ENCODE measurements around the gene MAPK6. TPM values are rescaled to one million over a fixed set of nuclear protein-coding genes. Genes with fewer than 3 reads are reported as not detected.

The MAPK6 gene
- total and polyA plus RNA-seq, 10 of the 15 experiments (the other 5 are each of a cell fraction or from before 2014, with no cell fraction given) = 20.6 to 100 (median 52.6) TPM

DNA sequence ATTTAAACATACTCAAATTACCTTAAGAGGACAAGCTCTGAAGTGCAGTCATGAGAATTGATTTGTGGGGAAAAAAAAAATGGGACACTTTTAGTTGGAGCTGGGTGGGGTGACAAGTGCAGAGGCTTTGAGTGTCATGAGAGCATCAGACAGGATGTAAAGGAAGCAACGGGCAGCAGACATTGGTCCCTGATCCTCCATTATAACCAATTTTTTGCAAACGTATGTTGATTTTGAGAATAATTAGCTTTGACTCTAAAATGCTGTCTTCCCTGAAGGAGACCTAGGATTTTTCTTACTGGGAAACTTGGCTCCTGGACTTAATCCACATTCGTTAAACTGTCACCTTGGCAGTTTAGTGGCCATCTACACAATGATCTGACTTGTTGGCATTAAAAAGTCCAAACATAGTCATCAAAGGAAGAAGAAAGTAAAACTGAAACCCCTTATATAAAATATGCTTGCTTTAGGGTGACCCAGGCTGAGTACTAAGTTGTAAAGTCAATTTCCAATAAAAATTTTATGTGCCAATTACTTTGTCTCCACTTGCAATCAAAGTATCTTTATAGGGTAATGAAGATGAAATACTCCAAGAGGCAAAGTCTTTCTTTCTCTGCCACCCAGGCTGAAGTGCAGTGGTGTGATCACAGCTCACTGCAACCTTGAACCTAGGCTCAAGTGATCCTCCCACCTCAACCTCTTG lies 48.0 kb downstream of the MAPK6 start:
- FAIRE-seq = no peak
- ATAC-seq = peak; percentile 75
- Histone ChIP-seq H3K27ac (ENCODE audit: control insufficient read depth, insufficient read depth) (peak overlapping the region; percentile 46; the same call in 1 of the 2 replicates), H3K9ac (ENCODE audit: control insufficient read depth, insufficient read depth, low read length) (no peak overlapping the region), H3K9me3 (replicated peaks; ENCODE audit: control insufficient read depth, insufficient read depth, low read length) (no peaks in the 10 kb centered on the region), H4K20me1 (ENCODE audit: control insufficient read depth, insufficient read depth) (no peaks in the 10 kb centered on the region), H3K4me1 (ENCODE audit: control insufficient read depth, insufficient read depth, low read length) (peaks cover 6% of the 10 kb centered on the region), H3K4me2 (ENCODE audit: control insufficient read depth, insufficient read depth) (0 out of 2 replicates have a peak overlapping the region, but pooled peaks have one; percentile 7), H2AFZ (ENCODE audit: control insufficient read depth, low read depth, low read length) (no peak overlapping the region), H3K27me3 (replicated peaks in 1 of 2; ENCODE audit: control insufficient read depth in 2 of 2, insufficient read depth in 2 of 2, low read length in 1 of 2) (no peaks in the 10 kb centered on the region), H3K4me3 (no peak overlapping the region), H3K36me3 (ENCODE audit: control insufficient read depth in 2 of 2, insufficient read depth in 2 of 2, low read length in 1 of 2) (peaks cover 0 to 17% of the 10 kb centered on the region in 2 experiments; a peak in 2 of 4 replicates), H3K79me2 (ENCODE audit: control insufficient read depth, insufficient read depth, low read length) (no peaks in the 10 kb centered on the region; the same call in 1 of the 2 replicates)
- POLR2A ChIA-PET = interaction anchor here (0.8 to 1.9 kb wide), 6 partner anchors 10 to 72 kb away, joined by 3 to 5 read pairs (median 3); no protein-coding TSS in a partner anchor
- intact Hi-C loops (cut with micrococcal nuclease; ENCODE audit: unreplicated experiment) = no loop called here
- SMC1A ChIA-PET (ENCODE audit: uncharacterized antibody, unreplicated experiment) = interaction anchor here (0.6 to 5.2 kb wide), 22 partner anchors 8 to 497 kb away, joined by 3 to 70 read pairs (median 4); partner anchors contain the start of gene LEO1
- CTCF ChIA-PET = interaction anchor here (0.9 to 7.6 kb wide), 11 partner anchors 8 to 162 kb away, joined by 3 to 83 read pairs (median 5); no protein-coding TSS in a partner anchor
- DNase-seq (ENCODE audit: low read depth, low spot score) = no peak
- BruUV-seq (replicated peaks) = no TSS peak
- in situ Hi-C loops (cut with MboI) = no loop called here
- RAD21 ChIA-PET (ENCODE audit: unreplicated experiment) = interaction anchor here (0.7 to 2.3 kb wide), 7 partner anchors 14 to 82 kb away, joined by 3 to 7 read pairs (median 4); no protein-coding TSS in a partner anchor
- WGBS (ENCODE audit: insufficient coverage, insufficient replicate concordance, low lambda C conversion rate, missing lambda C conversion rate) = 82% methylated on average over 3 of the region's 3 CpGs
- TF ChIP-seq CBX3 (IDR thresholded peaks at IDR 0.05; ENCODE audit: borderline replicate concordance, low read depth) = no peak
- no peak for TF ChIP-seq SMAD5 (IDR thresholded peaks at IDR 0.05; ENCODE audit: low read depth)
- TF ChIP-seq, protein P1, sequence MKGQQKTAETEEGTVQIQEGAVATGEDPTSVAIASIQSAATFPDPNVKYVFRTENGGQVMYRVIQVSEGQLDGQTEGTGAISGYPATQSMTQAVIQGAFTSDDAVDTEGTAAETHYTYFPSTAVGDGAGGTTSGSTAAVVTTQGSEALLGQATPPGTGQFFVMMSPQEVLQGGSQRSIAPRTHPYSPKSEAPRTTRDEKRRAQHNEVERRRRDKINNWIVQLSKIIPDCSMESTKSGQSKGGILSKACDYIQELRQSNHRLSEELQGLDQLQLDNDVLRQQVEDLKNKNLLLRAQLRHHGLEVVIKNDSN (IDR thresholded peaks at IDR 0.05; ENCODE audit: borderline replicate concordance, extremely low read length, insufficient read depth, low read depth, low read length) = no peak
- TF ChIP-seq EP300 (IDR thresholded peaks at IDR 0.05; ENCODE audit: borderline replicate concordance in 1 of 2, control insufficient read depth in 1 of 2, low read depth in 2 of 2, low read length in 2 of 2) = no peak
- TF ChIP-seq LARP7 (IDR thresholded peaks at IDR 0.05) = no peak
- TF ChIP-seq, protein P2, sequence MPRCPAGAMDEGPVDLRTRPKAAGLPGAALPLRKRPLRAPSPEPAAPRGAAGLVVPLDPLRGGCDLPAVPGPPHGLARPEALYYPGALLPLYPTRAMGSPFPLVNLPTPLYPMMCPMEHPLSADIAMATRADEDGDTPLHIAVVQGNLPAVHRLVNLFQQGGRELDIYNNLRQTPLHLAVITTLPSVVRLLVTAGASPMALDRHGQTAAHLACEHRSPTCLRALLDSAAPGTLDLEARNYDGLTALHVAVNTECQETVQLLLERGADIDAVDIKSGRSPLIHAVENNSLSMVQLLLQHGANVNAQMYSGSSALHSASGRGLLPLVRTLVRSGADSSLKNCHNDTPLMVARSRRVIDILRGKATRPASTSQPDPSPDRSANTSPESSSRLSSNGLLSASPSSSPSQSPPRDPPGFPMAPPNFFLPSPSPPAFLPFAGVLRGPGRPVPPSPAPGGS (IDR thresholded peaks at IDR 0.05; ENCODE audit: borderline replicate concordance, insufficient read depth, low read depth, low read length, poor library complexity, severe bottlenecking) = peak; percentile 11
- no peak for TF ChIP-seq ZZZ3 (IDR thresholded peaks at IDR 0.05; ENCODE audit: control insufficient read depth, insufficient read length, low read depth)
- TF ChIP-seq POLR2AphosphoS5 (IDR thresholded peaks at IDR 0.05; ENCODE audit: low read length) = 0 out of 2 replicates have a peak, but pooled peaks have one; percentile 33
- TF ChIP-seq MXI1 (IDR thresholded peaks at IDR 0.05; ENCODE audit: low read depth, low read length) = no peak
- TF ChIP-seq SP1 (IDR thresholded peaks at IDR 0.05; ENCODE audit: low read depth, low read length) = no peak
- TF ChIP-seq ZNF622 (IDR thresholded peaks at IDR 0.05) = no peak
- TF ChIP-seq, protein P3, sequence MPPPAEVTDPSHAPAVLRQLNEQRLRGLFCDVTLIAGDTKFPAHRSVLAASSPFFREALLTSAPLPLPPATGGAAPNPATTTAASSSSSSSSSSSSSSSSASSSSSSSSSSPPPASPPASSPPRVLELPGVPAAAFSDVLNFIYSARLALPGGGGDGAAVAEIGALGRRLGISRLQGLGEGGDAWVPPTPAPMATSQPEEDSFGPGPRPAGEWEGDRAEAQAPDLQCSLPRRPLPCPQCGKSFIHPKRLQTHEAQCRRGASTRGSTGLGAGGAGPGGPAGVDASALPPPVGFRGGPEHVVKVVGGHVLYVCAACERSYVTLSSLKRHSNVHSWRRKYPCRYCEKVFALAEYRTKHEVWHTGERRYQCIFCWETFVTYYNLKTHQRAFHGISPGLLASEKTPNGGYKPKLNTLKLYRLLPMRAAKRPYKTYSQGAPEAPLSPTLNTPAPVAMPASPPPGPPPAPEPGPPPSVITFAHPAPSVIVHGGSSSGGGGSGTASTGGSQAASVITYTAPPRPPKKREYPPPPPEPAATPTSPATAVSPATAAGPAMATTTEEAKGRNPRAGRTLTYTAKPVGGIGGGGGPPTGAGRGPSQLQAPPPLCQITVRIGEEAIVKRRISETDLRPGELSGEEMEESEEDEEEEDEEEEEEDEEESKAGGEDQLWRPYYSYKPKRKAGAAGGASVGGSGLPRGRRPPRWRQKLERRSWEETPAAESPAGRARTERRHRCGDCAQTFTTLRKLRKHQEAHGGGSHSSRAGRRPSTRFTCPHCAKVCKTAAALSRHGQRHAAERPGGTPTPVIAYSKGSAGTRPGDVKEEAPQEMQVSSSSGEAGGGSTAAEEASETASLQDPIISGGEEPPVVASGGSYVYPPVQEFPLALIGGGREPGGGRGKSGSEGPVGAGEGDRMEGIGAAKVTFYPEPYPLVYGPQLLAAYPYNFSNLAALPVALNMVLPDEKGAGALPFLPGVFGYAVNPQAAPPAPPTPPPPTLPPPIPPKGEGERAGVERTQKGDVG (CRISPR knock-in tag; IDR thresholded peaks at IDR 0.05) = no peak
- TF ChIP-seq, protein P4, sequence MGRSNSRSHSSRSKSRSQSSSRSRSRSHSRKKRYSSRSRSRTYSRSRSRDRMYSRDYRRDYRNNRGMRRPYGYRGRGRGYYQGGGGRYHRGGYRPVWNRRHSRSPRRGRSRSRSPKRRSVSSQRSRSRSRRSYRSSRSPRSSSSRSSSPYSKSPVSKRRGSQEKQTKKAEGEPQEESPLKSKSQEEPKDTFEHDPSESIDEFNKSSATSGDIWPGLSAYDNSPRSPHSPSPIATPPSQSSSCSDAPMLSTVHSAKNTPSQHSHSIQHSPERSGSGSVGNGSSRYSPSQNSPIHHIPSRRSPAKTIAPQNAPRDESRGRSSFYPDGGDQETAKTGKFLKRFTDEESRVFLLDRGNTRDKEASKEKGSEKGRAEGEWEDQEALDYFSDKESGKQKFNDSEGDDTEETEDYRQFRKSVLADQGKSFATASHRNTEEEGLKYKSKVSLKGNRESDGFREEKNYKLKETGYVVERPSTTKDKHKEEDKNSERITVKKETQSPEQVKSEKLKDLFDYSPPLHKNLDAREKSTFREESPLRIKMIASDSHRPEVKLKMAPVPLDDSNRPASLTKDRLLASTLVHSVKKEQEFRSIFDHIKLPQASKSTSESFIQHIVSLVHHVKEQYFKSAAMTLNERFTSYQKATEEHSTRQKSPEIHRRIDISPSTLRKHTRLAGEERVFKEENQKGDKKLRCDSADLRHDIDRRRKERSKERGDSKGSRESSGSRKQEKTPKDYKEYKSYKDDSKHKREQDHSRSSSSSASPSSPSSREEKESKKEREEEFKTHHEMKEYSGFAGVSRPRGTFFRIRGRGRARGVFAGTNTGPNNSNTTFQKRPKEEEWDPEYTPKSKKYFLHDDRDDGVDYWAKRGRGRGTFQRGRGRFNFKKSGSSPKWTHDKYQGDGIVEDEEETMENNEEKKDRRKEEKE (IDR thresholded peaks at IDR 0.05) = no peak
- no peak for TF ChIP-seq RFX5 (IDR thresholded peaks at IDR 0.05; ENCODE audit: low read depth, low read length)

Measured in GM12878 (cell line).